ENCODE data around the gene RTKN2.

The RTKN2 gene

DNA sequence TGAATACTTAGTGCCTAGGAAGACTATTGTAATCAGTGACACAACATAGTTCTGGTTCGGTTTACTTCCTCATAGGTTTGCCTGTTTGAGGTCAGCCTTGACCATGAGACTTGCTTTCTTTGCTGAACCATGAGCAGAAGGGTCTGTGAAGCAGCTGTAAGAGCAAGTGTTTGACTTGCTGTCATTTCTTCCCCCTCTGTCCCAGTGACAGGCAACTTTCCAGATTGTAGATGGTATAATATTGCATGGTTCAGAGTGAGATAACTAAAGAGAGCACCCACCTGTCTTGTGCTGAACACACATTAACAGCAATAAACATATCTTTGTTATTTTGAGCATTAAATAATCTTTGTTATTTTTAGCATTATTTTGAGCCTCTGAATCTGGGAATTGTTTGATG lies 9.3 kb upstream of the RTKN2 start:
- TF ChIP-seq CTCF (IDR thresholded peaks at IDR 0.05; ENCODE audit: low read depth, low read length) = no peak
- no peak for DNase-seq (ENCODE audit: low read depth, low spot score)
- no peak overlapping the region for H3K4me3 ChIP-seq (ENCODE audit: low read depth, low read length)
- in situ Hi-C loops (cut with HindIII; ENCODE audit: low sequenced_read_pairs) = no loop called here

DNA sequence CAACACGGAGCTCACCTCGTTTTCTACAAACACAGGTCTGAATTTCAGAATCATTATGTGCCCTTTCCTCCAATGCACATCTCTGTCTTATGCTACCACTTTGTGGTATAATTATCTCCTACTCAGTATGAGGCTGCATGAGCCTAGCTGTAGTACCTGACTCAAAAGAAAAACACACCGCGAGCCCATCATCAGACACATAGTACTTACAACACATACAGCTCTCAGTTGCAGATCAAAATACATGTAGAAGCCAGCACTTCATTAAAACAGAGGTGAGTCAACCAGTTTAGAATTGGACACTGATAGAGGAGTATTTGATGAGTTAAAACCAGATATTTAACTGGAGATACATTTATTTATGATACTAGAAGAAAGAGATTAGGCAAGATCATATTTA lies 1.4 kb upstream of the RTKN2 start:
- no peak for DNase-seq (ENCODE audit: low read depth, low spot score)
- TF ChIP-seq CTCF (IDR thresholded peaks at IDR 0.05; ENCODE audit: low read depth, low read length) = no peak
- in situ Hi-C loops (cut with HindIII; ENCODE audit: low sequenced_read_pairs) = no loop called here
- H3K4me3 ChIP-seq (ENCODE audit: low read depth, low read length) = no peak overlapping the region

DNA sequence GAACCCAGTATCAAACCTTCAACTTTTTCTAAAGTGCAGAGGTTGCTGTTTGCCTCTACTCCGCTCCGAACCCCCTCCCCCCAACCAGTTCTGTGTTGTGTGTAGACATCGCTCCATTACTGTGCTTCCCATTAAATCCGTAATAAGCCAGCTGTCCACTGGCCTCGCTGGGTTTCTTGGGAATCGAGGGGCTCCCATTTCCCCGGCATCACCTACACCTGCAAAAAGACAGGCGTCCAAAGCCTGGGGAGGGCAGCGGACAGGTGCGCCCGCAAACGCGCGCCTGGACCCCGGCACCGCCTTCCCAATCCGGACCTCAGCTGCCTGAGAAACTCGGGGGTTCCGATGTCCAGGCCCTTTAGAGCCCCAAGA lies 631 bp downstream of the RTKN2 start:
- TF ChIP-seq CTCF (IDR thresholded peaks at IDR 0.05; ENCODE audit: low read depth, low read length) = no peak
- DNase-seq (ENCODE audit: low read depth, low spot score) = no peak

DNA sequence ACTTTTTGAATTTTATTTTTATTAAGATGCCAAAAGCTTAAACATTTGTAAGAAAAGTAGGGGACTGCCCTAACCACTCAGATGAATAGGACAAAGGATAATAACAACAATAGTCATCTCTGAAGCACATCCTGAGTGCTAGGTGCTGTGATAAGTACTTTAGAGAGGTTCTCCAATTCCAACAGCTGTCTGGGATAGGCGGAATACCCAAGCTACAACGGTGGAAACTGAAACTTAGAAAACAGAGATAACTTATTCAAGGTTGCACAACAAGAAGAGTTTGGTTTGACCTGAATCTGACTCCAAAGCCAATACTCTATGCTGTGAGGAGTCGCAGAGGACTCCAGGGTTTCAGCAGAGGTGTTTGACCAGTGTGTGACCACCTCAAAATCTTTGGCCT lies 2.0 kb downstream of the RTKN2 start:
- no peak overlapping the region for H3K4me3 ChIP-seq (ENCODE audit: low read depth, low read length)
- in situ Hi-C loops (cut with HindIII; ENCODE audit: low sequenced_read_pairs) = no loop called here
- DNase-seq (ENCODE audit: low read depth, low spot score) = no peak
- no peak for TF ChIP-seq CTCF (IDR thresholded peaks at IDR 0.05; ENCODE audit: low read depth, low read length)

More for the DNA sequence above, 631 bp downstream of the RTKN2 start:
- in situ Hi-C loops (cut with HindIII; ENCODE audit: low sequenced_read_pairs) = no loop called here
- peak overlapping the region; percentile 71 for H3K4me3 ChIP-seq (ENCODE audit: low read depth, low read length)

- in situ Hi-C loops (cut with HindIII; ENCODE audit: low sequenced_read_pairs) = no loop called here
- DNase-seq (ENCODE audit: low read depth, low spot score) = no peak
Measured at GRCh38 chr10:62266147-62266546, 2.5 kb downstream of the RTKN2 start.

DNA sequence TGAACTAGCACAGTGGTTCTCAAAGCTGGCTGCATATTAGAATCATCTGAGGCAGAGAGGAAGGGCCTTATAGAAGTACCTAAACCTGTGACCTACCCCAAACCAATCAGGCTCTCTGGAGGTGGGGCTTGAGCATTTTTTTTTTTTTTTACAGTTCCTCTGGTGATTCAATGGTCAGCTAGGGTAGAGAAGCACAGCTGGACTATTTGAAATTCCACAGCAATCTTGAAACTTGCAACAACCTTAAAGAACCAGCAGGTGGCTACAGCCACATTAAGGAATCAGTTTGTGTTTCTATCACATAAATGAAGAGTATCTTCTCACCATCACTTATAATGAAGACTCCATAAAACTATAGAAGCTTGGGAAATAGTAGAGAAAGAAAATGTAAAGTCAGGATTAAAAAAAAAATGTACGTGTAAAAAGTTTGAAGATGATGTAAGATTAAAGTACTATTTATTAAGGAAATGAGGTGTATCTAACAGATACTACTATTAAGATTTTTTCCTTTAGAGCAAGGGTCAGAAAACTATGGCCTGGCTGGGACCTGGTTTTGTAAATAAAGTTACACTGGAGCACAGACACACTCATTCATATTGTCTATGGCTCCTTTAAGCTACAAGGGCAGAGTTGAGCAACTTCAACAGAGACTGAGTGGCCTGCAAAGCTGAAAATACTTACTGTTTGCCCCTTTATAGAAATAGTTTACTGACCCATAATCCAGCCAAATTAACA lies 3.8 kb downstream of the RTKN2 start:
- H3K4me3 ChIP-seq (ENCODE audit: low read depth, low read length) = no peak overlapping the region
- in situ Hi-C loops (cut with HindIII; ENCODE audit: low sequenced_read_pairs) = no loop called here
- peak; percentile 69 for TF ChIP-seq CTCF (IDR thresholded peaks at IDR 0.05; ENCODE audit: low read depth, low read length)
- peak; percentile 94 for DNase-seq (ENCODE audit: low read depth, low spot score)

More at GRCh38 chr10:62266147-62266546, 2.5 kb downstream of the RTKN2 start:
- no peak overlapping the region for H3K4me3 ChIP-seq (ENCODE audit: low read depth, low read length)
- no peak for TF ChIP-seq CTCF (IDR thresholded peaks at IDR 0.05; ENCODE audit: low read depth, low read length)
